Measurements from ENCODE around the gene PPIC. TPM values are rescaled to one million over a fixed set of nuclear protein-coding genes. Genes with fewer than 3 reads are reported as not detected.

PPIC gene
- total and polyA plus RNA-seq, 2 experiments from 2014 or later, result 91.0 to 233 TPM

DNA sequence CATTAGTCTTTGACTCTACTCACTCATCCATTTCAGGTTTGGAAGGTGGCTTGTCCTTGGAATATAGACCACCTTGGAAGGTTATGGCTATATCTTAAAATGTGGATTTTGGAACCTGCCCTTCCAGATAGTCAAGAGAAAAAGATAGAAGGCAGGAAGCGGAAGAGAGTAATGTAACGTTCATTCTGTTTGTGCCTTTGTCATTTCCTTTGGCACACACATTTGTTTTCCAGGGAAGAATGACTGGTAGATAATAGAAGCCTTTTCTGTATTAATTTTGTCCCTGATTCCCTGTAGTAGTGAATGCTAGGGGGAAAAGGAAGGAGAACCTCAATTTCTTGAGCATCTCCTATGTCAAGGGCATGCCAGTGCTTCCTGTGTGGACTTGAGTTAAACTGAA, 54.7 kb downstream of the PPIC start:
- no peak for TF ChIP-seq EZH2 (IDR thresholded peaks at IDR 0.05; ENCODE audit: borderline replicate concordance)
- TF ChIP-seq EZH2phosphoT487 (IDR thresholded peaks at IDR 0.05; ENCODE audit: low read depth, severe bottlenecking, unreplicated experiment), result no peak
- TF ChIP-seq, protein P1, sequence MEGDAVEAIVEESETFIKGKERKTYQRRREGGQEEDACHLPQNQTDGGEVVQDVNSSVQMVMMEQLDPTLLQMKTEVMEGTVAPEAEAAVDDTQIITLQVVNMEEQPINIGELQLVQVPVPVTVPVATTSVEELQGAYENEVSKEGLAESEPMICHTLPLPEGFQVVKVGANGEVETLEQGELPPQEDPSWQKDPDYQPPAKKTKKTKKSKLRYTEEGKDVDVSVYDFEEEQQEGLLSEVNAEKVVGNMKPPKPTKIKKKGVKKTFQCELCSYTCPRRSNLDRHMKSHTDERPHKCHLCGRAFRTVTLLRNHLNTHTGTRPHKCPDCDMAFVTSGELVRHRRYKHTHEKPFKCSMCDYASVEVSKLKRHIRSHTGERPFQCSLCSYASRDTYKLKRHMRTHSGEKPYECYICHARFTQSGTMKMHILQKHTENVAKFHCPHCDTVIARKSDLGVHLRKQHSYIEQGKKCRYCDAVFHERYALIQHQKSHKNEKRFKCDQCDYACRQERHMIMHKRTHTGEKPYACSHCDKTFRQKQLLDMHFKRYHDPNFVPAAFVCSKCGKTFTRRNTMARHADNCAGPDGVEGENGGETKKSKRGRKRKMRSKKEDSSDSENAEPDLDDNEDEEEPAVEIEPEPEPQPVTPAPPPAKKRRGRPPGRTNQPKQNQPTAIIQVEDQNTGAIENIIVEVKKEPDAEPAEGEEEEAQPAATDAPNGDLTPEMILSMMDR (IDR thresholded peaks at IDR 0.05; ENCODE audit: poor library complexity), result no peak
- no peaks in the 10 kb centered on the region for H3K27me3 ChIP-seq
- no peak for DNase-seq (ENCODE audit: low spot score)
- H3K27ac ChIP-seq, result no peak overlapping the region
- no peak overlapping the region for H2AFZ ChIP-seq
- H3K79me2 ChIP-seq, result peaks cover 5% of the 10 kb centered on the region
- H3K4me3 ChIP-seq, result no peak overlapping the region
- no peaks in the 10 kb centered on the region for H3K36me3 ChIP-seq (replicated peaks; ENCODE audit: insufficient read depth, low read depth)
- peaks cover 6% of the 10 kb centered on the region for H3K4me1 ChIP-seq (ENCODE audit: insufficient read depth)
- no peak overlapping the region for H3K4me2 ChIP-seq
- H3K9me2 ChIP-seq (replicated peaks; ENCODE audit: insufficient read depth), result no peaks in the 10 kb centered on the region
- no peaks in the 10 kb centered on the region for H3K9me3 ChIP-seq (ENCODE audit: low read depth)
- 77% methylated on average over 2 of the region's 2 CpGs for WGBS (ENCODE audit: low lambda C conversion rate, missing lambda C conversion rate)
- no peaks in the 10 kb centered on the region for H4K20me1 ChIP-seq (ENCODE audit: insufficient read depth, poor library complexity, severe bottlenecking)

- DNase-seq (ENCODE audit: low spot score), result no peak
Observed at GRCh38 chr5:122978644-122979297, 57.8 kb downstream of the PPIC start.

DNA sequence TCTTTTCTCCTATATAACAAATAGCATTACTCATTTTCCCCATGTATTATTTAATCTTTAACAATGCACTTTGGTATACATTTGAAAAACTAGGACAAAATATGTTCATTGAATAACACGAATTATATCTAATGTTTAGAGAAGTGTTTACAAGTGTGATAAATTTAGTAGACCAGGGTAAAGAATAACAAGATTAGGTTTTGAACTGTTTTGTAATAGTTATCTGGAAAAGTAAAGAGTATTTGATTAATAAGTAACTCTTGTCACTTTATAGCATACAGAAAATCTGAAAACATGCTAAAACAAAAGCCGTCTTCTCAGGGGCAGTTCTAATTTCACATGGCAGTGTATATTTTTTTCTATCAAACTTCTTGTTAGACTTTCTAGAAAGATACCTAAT, 58.5 kb downstream of the PPIC start:
- H3K9me2 ChIP-seq (replicated peaks; ENCODE audit: insufficient read depth), result no peaks in the 10 kb centered on the region
- H2AFZ ChIP-seq, result no peak overlapping the region
- 44% methylated on average over 2 of the region's 2 CpGs for WGBS (ENCODE audit: low lambda C conversion rate, missing lambda C conversion rate)
- peak overlapping the region; percentile 40 for H3K4me2 ChIP-seq
- peak overlapping the region; percentile 48 for H3K27ac ChIP-seq
- H3K79me2 ChIP-seq, result no peaks in the 10 kb centered on the region
- no peak overlapping the region for H3K4me3 ChIP-seq
- no peaks in the 10 kb centered on the region for H4K20me1 ChIP-seq (ENCODE audit: insufficient read depth, poor library complexity, severe bottlenecking)
- DNase-seq (ENCODE audit: low spot score), result no peak
- peaks cover 6% of the 10 kb centered on the region for H3K4me1 ChIP-seq (ENCODE audit: insufficient read depth)
- H3K27me3 ChIP-seq, result no peaks in the 10 kb centered on the region
- H3K36me3 ChIP-seq (replicated peaks; ENCODE audit: insufficient read depth, low read depth), result no peaks in the 10 kb centered on the region
- no peaks in the 10 kb centered on the region for H3K9me3 ChIP-seq (ENCODE audit: low read depth)
- TF ChIP-seq, protein P1 (IDR thresholded peaks at IDR 0.05; ENCODE audit: poor library complexity), result no peak
- TF ChIP-seq EZH2 (IDR thresholded peaks at IDR 0.05; ENCODE audit: borderline replicate concordance) (no peak), EZH2phosphoT487 (IDR thresholded peaks at IDR 0.05; ENCODE audit: low read depth, severe bottlenecking, unreplicated experiment) (no peak)

More at GRCh38 chr5:122978644-122979297, 57.8 kb downstream of the PPIC start:
- peak overlapping the region; percentile 48 for H3K27ac ChIP-seq
- 79% methylated on average over 5 of the region's 5 CpGs for WGBS (ENCODE audit: low lambda C conversion rate, missing lambda C conversion rate)
- H4K20me1 ChIP-seq (ENCODE audit: insufficient read depth, poor library complexity, severe bottlenecking), result no peaks in the 10 kb centered on the region
- H3K36me3 ChIP-seq (replicated peaks; ENCODE audit: insufficient read depth, low read depth), result no peaks in the 10 kb centered on the region
- H3K27me3 ChIP-seq, result no peaks in the 10 kb centered on the region
- TF ChIP-seq, protein P1 (IDR thresholded peaks at IDR 0.05; ENCODE audit: poor library complexity), result no peak
- TF ChIP-seq EZH2phosphoT487 (IDR thresholded peaks at IDR 0.05; ENCODE audit: low read depth, severe bottlenecking, unreplicated experiment) (no peak), EZH2 (IDR thresholded peaks at IDR 0.05; ENCODE audit: borderline replicate concordance) (no peak)
- no peaks in the 10 kb centered on the region for H3K9me3 ChIP-seq (ENCODE audit: low read depth)
- H3K9me2 ChIP-seq (replicated peaks; ENCODE audit: insufficient read depth), result no peaks in the 10 kb centered on the region
- H2AFZ ChIP-seq, result no peak overlapping the region
- peak overlapping the region; percentile 40 for H3K4me2 ChIP-seq
- no peak overlapping the region for H3K4me3 ChIP-seq
- peaks cover 6% of the 10 kb centered on the region for H3K4me1 ChIP-seq (ENCODE audit: insufficient read depth)
- H3K79me2 ChIP-seq, result peaks cover 5% of the 10 kb centered on the region
